Occipital lobe (tissue), 2 donors: ENCODE data around the gene MLPH. TPM values are rescaled to one million over a fixed set of nuclear protein-coding genes. Genes with fewer than 3 reads are reported as not detected.
"Not testable (repeated sequence)": the region's sequence is repeated elsewhere in the genome, so short reads cannot be mapped to it uniquely, and the experiment has no call there.

ENCODE experiments used
- DNase-seq: peaks from one replicate; lab custom pipeline; 2025; lab: John Stamatoyannopoulos, UW
- total RNA-seq: library from RNA; depleted of rRNA; stranded (reverse); fragments of >200 nt; gene quantifications from one replicate; pipeline ENCODE4 v1.2.3, GENCODE V29; 2014

MLPH gene
- total RNA-seq, 1 donor from 2014 or later = 0.94 TPM

DNA sequence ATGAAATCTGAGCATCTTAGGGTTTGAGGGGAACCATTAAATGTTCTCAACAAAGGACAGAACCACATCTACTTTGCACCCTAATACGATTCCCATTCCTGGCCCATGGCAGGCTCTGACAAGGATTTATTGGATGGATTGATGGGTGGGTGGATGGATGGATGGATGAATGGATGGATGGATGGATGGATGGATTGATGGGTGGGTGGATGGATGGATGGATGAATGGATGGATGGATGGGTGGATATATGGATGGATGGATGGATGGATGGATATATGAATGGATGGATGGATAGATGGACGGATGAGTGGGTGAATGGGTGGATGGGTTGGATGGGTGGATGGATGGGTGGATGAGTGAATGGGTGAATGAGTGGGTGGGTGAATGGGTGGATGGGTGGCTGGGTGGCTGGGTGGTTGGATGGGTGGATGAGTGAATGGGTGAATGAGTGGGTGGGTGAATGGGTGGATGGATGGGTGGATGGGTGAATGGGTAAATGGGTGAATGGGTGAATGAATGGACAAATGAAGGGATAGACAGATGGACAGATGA is 29.6 kb upstream of the MLPH start:
- DNase-seq = no peak

GRCh38 chr2:237458519-237458918 is 28.5 kb upstream of the MLPH start:
- no peak for DNase-seq

DNA sequence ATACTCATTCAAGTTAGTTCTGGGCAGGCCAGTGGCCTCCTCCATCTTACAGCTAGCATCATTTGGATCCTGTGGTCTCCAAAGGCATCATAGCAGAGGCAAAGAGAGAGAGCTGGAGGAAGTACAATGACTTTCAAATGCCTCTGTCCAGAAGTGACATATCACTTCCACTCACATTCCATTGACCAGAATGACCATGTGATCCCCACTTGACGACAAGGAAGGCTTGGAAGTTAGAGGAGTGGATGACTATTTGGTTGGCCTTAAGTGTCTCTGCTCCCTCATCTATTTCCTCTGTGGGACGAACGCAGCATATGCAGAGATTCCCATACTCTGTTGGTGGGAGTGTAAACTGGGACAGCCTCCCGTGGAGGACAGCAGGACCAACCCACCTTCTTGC is 27.8 kb upstream of the MLPH start:
- DNase-seq = no peak

DNA sequence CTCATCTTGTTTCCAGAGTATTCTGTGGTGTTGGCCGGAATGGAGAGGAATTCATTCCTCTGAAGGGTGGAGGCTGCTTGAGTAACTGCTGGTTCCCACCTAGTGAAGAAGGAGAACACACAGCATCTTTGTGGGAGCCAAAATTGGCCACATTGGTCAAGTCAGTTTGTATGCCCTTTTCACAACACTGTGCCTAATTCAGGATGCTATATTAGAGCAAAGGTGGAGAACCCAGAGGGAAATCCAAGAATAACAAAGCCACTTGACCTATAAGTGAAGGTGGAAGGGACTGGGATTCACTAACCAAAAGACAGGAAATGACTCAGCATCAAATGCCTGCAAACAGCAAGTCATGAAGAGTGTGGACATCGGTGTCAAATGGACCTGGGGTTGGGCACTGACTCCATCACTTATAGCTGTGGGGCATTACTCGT is 27.3 kb upstream of the MLPH start:
- no peak for DNase-seq

- DNase-seq = no peak
These were observed 22.2 kb upstream of the MLPH start for GRCh38 chr2:237464757-237465391.

- no peak for DNase-seq
These were observed 21.4 kb upstream of the MLPH start for GRCh38 chr2:237465515-237466148.

DNA sequence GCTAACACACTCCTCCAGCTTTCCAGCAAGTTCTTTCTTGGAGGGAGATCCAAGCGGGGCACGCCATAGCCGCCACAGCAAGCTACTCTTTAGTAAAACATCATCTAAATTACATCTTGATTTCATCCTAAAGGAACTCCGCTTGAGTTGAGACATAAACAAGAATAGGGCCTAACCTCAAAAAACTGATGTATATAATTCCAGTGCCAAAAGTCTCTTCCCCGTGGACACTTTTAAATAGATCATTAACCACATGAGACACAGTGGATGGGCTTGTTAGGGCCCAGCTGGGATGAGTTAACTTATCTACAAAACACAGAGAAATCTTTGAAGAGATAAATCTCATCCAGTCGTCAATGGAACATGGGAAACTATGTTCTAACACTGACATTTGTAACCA is 20.8 kb upstream of the MLPH start:
- no peak for DNase-seq

GRCh38 chr2:237467447-237468179 is 19.4 kb upstream of the MLPH start:
- DNase-seq = no peak

- not testable (repeated sequence) for DNase-seq
These were observed 17.6 kb upstream of the MLPH start for GRCh38 chr2:237469410-237469809.

DNA sequence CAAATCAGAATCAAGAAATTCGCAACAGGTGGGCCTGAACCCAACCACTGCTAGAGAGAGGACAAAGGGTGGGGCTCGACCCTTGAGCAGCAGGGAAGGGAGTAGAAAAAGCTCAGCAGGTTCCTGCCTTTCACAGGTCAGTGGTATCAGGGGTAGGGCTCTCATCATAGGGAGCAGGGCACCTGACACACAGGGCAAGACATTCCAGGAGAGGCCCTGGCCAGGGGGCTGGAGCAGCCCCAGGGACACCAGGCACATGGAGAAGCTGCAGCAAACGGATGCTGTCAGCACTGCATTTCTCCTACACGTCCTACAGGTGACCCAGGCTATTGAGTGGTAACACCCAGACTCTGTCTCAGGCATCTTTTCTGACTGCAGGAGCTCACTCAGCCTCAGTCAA is 17.2 kb upstream of the MLPH start:
- DNase-seq = no peak

GRCh38 chr2:237470914-237471313 is 16.1 kb upstream of the MLPH start:
- DNase-seq = no peak

DNA sequence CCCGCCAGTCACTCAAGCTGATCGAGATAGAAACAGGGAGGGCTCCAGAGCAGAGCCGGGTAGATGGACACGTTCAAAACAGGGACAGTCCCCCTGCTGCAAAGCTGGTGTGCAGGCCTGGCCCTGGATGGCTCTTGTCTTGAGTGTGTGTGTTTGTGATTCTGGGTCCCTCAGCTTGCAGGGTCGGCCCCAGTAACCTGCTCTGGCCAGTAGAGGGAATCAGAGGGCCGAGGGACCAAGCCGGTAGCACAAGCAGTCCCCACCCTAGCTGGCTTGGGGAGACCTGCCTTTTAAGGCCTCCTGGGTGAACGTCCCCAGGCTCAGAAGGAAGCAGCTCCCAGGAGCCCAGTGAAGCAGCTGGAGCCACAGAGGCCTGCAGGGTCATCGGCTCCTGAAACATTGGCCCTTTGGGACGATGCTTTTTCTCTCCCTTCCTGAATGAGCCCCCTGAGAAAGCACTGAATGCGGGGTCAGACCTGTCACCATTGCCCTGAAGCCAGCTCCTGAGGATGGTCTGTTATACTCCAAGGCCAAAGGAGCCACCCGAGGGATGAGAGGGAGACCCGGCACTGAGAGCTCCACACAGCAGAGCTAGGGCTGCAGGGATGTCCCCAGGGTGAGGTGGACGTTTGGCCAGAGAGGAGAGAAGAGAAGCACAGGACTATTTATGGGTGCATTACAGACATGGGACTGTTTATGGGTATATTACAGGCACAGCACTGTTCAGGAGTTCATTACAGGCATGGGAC is 15.4 kb upstream of the MLPH start:
- no peak for DNase-seq

GRCh38 chr2:237472187-237472712 is 14.8 kb upstream of the MLPH start:
- DNase-seq = no peak

DNA sequence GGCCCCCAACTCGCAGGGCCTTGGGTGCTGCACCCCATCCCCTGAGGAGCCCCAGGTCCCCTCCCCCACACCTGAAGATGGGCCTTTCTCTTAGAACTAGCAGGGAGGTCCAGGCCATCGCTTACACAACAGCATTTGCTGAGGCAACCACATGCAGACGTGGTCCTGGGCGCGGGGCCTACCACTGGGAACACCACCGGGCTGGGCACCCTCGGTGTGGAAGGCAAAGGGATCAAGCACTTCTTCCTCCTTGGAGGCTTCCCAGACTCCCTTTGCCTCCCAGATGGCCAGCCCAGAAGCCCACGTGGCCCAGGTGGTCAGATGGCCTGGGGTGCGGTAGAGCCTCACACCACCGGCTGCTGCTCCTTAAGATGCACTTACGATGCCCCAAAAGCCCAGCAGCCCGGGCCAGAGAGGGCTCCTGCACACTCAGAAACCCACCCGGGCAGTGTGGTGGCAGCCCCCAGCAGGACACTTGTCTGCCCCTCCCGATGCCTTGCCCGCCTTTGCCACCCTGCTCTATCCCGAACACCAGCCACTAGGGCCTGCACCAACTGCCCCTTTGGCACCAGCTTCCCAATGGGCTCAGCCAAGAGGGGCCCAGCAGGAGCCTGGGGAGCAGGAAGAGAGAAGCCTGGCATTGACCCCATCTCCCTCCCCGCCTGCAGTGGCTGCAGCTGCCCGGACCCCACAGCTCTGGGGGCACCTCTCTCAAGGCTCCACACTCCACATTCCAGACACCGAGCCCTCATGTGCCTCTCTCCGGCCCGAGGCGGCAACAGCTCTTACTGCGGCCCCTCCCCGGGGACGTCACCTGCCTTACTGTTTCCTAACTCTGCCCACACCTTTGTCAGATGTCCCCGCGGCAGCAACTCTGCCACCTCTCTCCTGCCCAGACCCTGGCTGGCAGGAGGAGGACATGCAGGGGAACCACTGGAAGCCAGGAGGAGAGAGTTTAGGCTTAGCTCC is 13.9 kb upstream of the MLPH start:
- no peak for DNase-seq

GRCh38 chr2:237473878-237474441 is 13.1 kb upstream of the MLPH start:
- DNase-seq = peak; percentile 34

DNA sequence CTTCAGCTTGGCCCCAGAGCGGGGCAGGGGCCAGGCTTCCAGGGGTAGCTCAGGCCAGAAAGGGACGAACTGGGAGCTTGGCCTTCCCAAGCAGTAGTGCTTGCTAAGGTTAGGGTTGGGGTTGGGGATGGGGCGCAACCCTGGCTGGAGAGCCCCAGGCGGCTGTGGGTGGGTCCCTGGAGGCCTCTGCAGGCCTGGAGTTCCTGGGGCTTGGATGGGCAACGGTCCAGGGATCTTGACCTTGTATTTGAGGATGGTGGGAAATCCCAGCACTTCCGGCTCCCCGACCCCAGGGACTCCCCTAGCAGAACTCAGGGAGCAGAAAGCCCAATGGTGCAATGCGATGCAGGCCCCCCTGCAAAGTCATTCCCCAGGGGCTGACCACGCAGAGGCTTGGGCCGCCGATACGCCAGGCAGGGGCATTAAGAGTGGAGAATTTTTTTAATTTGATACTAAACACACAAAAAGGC is 12.6 kb upstream of the MLPH start:
- no peak for DNase-seq

- DNase-seq = peak; percentile 39
These were observed 11.9 kb upstream of the MLPH start for GRCh38 chr2:237474931-237475703.

- DNase-seq = no peak
These were observed 11.3 kb upstream of the MLPH start for GRCh38 chr2:237475704-237476141.

GRCh38 chr2:237478095-237478494 is 9.0 kb upstream of the MLPH start:
- DNase-seq = no peak
